Activated CD4-positive, CD25-positive, alpha-beta regulatory T cell treated with anti-CD3 and anti-CD28 coated beads, Interleukin-2, amount 50 U/mL, for 16 hours (primary cell): ENCODE measurements around the gene PARD3.
"Not testable (repeated sequence)": the region's sequence is repeated elsewhere in the genome, so short reads cannot be mapped to it uniquely, and the experiment has no call there.

Source experiments
- DNase-seq: peaks from one replicate; pipeline ENCODE4 v3.0.0-alpha.2; 2020; ENCODE audit warnings: low read depth, low spot score

PARD3 gene

GRCh38 chr10:34426538-34427157 lies 388.4 kb downstream of the PARD3 start:
- DNase-seq: not testable (repeated sequence)

- no peak for DNase-seq
These were observed 389.1 kb downstream of the PARD3 start for GRCh38 chr10:34426041-34426440.

GRCh38 chr10:34423673-34424625 lies 391.1 kb downstream of the PARD3 start:
- no peak for DNase-seq

GRCh38 chr10:34420795-34421194 lies 394.3 kb downstream of the PARD3 start:
- DNase-seq: no peak

- DNase-seq: no peak
These were observed 394.8 kb downstream of the PARD3 start for GRCh38 chr10:34420273-34420672.

- DNase-seq: no peak
These were observed 400.1 kb downstream of the PARD3 start for GRCh38 chr10:34415039-34415438.

GRCh38 chr10:34413756-34414587 lies 401.1 kb downstream of the PARD3 start:
- DNase-seq: no peak

- DNase-seq: no peak
These were observed 401.9 kb downstream of the PARD3 start for GRCh38 chr10:34413214-34413613.

- no peak for DNase-seq
These were observed 406.1 kb downstream of the PARD3 start for GRCh38 chr10:34408956-34409355.

GRCh38 chr10:34408381-34408780 lies 406.7 kb downstream of the PARD3 start:
- no peak for DNase-seq

- no peak for DNase-seq
These were observed 407.7 kb downstream of the PARD3 start for GRCh38 chr10:34407324-34407805.

- no peak for DNase-seq
These were observed 408.4 kb downstream of the PARD3 start for GRCh38 chr10:34406463-34407323.

- DNase-seq: no peak
These were observed 409.3 kb downstream of the PARD3 start for GRCh38 chr10:34405611-34406462.

GRCh38 chr10:34403512-34403911 lies 411.6 kb downstream of the PARD3 start:
- no peak for DNase-seq

- DNase-seq: no peak
These were observed 415.0 kb downstream of the PARD3 start for GRCh38 chr10:34400075-34400474.

- no peak for DNase-seq
These were observed 416.1 kb downstream of the PARD3 start for GRCh38 chr10:34399013-34399412.

- no peak for DNase-seq
These were observed 417.8 kb downstream of the PARD3 start for GRCh38 chr10:34397324-34397723.

- no peak for DNase-seq
These were observed 418.4 kb downstream of the PARD3 start for GRCh38 chr10:34396663-34397062.

- no peak for DNase-seq
These were observed 422.4 kb downstream of the PARD3 start for GRCh38 chr10:34392641-34393170.

- not testable (repeated sequence) for DNase-seq
These were observed 423.9 kb downstream of the PARD3 start for GRCh38 chr10:34391168-34391567.
